Measurements from ENCODE around the gene ANXA6.

ANXA6 gene

DNA sequence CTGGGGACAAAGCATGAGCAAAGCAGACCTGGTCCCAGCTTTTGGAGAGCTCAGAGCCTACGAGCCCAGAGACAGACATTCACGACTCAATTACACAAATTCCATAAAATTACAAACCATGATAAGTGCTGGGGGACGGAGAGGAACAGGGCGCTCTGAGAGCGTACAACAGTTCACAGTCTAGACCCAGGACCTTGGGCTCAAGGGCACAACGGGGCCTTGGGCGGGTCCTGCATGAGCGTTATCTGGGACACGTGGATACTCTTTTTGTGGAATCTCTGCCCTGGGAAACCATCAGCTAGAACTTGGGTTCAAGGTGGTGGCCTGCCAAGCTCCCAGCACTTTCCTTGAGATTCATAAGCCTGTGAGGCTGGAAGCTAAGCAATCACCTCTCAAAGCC is 9.4 kb upstream of the ANXA6 start:
- no peak for DNase-seq (ENCODE audit: low read depth, low spot score)
- no peaks in the 10 kb centered on the region for H3K27me3 ChIP-seq (ENCODE audit: control insufficient read depth, insufficient read depth, low read length)
- no peak overlapping the region for H3K4me3 ChIP-seq (ENCODE audit: low read length)
- no peaks in the 10 kb centered on the region for H3K36me3 ChIP-seq (ENCODE audit: control insufficient read depth, insufficient read depth, low read length)
- H3K4me1 ChIP-seq (ENCODE audit: control insufficient read depth, insufficient read depth, low read length) = no peaks in the 10 kb centered on the region
- no CpG with 5 or more reads among the region's 9 CpGs for WGBS (ENCODE audit: insufficient coverage, insufficient read length)
- no peaks in the 10 kb centered on the region for H3K9me3 ChIP-seq (ENCODE audit: control insufficient read depth, insufficient read depth, low read length)
- H3K27ac ChIP-seq (ENCODE audit: low read length) = no peak overlapping the region

- WGBS (ENCODE audit: insufficient coverage, insufficient read length) = no CpG with 5 or more reads among the region's 8 CpGs
- no peak overlapping the region for H3K4me3 ChIP-seq (ENCODE audit: low read length)
These were observed 7.3 kb upstream of the ANXA6 start for GRCh38 chr5:151164687-151165392.

DNA sequence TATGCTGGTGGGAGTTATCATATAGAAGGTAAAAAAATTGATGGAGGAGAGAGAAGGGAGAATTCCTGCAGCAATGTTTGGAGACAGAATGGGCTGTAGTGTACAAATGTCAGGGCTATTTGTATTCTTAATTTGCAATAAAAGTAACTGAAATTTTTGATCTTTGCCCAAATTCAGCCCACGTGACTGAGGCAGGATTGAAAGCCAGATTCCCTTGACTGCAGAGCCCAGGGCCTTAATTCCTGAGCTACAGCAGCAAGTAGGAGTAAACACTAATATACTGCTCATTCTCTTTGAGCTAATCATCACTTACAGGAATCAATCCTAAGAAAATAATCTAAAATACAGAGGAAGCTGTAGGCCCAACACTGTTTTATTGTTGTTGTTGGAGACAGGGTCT is 5.2 kb upstream of the ANXA6 start:
- no CpG with 5 or more reads among the region's 1 CpG for WGBS (ENCODE audit: insufficient coverage, insufficient read length)
- Histone ChIP-seq H3K4me1 (ENCODE audit: control insufficient read depth, insufficient read depth, low read length) (peaks cover 2% of the 10 kb centered on the region; the same call in 1 of the 2 replicates), H3K36me3 (ENCODE audit: control insufficient read depth, insufficient read depth, low read length) (no peaks in the 10 kb centered on the region), H3K9me3 (ENCODE audit: control insufficient read depth, insufficient read depth, low read length) (no peaks in the 10 kb centered on the region), H3K27me3 (ENCODE audit: control insufficient read depth, insufficient read depth, low read length) (no peaks in the 10 kb centered on the region), H3K4me3 (ENCODE audit: low read length) (no peak overlapping the region), H3K27ac (ENCODE audit: low read length) (no peak overlapping the region)
- no peak for DNase-seq (ENCODE audit: low read depth, low spot score)

More at GRCh38 chr5:151164687-151165392, 7.3 kb upstream of the ANXA6 start:
- Histone ChIP-seq H3K9me3 (ENCODE audit: control insufficient read depth, insufficient read depth, low read length) (no peaks in the 10 kb centered on the region), H3K27ac (ENCODE audit: low read length) (no peak overlapping the region), H3K27me3 (ENCODE audit: control insufficient read depth, insufficient read depth, low read length) (no peaks in the 10 kb centered on the region), H3K4me1 (ENCODE audit: control insufficient read depth, insufficient read depth, low read length) (no peaks in the 10 kb centered on the region), H3K36me3 (ENCODE audit: control insufficient read depth, insufficient read depth, low read length) (no peaks in the 10 kb centered on the region)
- peak; percentile 63 for DNase-seq (ENCODE audit: low read depth, low spot score)

GRCh38 chr5:151159649-151160373 is 2.2 kb upstream of the ANXA6 start:
- Histone ChIP-seq H3K27me3 (ENCODE audit: control insufficient read depth, insufficient read depth, low read length) (no peaks in the 10 kb centered on the region), H3K4me1 (ENCODE audit: control insufficient read depth, insufficient read depth, low read length) (peaks cover 4% of the 10 kb centered on the region; the same call in 1 of the 2 replicates), H3K4me3 (ENCODE audit: low read length) (no peak overlapping the region), H3K9me3 (ENCODE audit: control insufficient read depth, insufficient read depth, low read length) (no peaks in the 10 kb centered on the region), H3K36me3 (ENCODE audit: control insufficient read depth, insufficient read depth, low read length) (no peaks in the 10 kb centered on the region), H3K27ac (ENCODE audit: low read length) (no peak overlapping the region)
- no CpG with 5 or more reads among the region's 9 CpGs for WGBS (ENCODE audit: insufficient coverage, insufficient read length)
- DNase-seq (ENCODE audit: low read depth, low spot score) = no peak

- peak overlapping the region; percentile 86; the same call in 1 of the 2 replicates for H3K4me3 ChIP-seq (ENCODE audit: low read length)
- no peak for DNase-seq (ENCODE audit: low read depth, low spot score)
- H3K27ac ChIP-seq (ENCODE audit: low read length) = no peak overlapping the region
- no peaks in the 10 kb centered on the region for H3K36me3 ChIP-seq (ENCODE audit: control insufficient read depth, insufficient read depth, low read length)
- no peaks in the 10 kb centered on the region for H3K9me3 ChIP-seq (ENCODE audit: control insufficient read depth, insufficient read depth, low read length)
- WGBS (ENCODE audit: insufficient coverage, insufficient read length) = no CpG with 5 or more reads among the region's 6 CpGs
- peaks cover 4% of the 10 kb centered on the region; the same call in 1 of the 2 replicates for H3K4me1 ChIP-seq (ENCODE audit: control insufficient read depth, insufficient read depth, low read length)
- H3K27me3 ChIP-seq (ENCODE audit: control insufficient read depth, insufficient read depth, low read length) = no peaks in the 10 kb centered on the region
These were observed 695 bp upstream of the ANXA6 start for GRCh38 chr5:151158287-151158661.

DNA sequence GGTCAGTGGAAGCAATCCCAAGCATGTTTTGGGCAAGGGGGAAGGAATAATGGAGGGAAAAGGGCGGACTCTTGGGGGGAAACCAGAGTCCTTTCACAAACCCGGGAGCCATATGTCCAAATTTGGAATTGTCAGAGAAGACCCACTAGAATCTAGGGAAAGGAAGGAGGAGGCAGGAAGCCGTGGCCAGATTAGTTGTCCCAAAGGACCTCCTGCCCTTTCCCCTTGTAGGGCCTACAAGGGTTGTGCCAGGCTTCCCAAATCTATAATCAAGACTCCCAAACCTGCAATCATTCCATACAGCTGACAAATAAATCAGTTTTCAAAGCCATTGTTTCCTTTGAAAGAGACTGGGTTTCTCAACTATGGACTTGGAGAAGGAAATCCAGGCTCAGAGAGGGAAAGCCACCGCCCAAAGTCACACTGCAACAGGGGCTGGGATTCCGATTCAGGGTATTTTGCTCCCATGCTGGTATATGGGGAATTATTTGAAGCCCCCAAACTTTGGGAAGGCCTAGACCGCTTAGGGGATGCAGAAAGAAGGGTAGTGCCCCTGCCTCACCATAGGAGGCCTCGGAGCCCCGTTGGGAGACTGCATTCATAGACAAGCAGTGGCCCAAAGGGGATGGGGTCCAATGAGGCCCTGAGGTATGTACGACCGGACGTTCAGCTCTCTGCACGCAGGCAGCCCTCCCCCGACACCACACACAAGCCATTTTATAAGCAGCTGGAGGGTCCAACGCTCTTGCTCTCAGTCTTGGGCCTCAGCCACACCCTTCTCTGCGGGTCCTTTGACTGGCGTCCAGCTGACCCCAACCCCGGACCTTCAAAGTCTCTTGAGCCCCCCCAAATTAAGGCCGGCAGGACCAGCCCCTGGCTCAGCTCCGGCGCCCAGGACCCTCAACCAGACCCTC is 815 bp downstream of the ANXA6 start:
- no peaks in the 10 kb centered on the region for H3K27me3 ChIP-seq (ENCODE audit: control insufficient read depth, insufficient read depth, low read length)
- H3K4me1 ChIP-seq (ENCODE audit: control insufficient read depth, insufficient read depth, low read length) = peaks cover 4% of the 10 kb centered on the region; the same call in 1 of the 2 replicates
- H3K9me3 ChIP-seq (ENCODE audit: control insufficient read depth, insufficient read depth, low read length) = no peaks in the 10 kb centered on the region
- no peaks in the 10 kb centered on the region for H3K36me3 ChIP-seq (ENCODE audit: control insufficient read depth, insufficient read depth, low read length)
- peak overlapping the region; percentile 86 for H3K4me3 ChIP-seq (ENCODE audit: low read length)
- no peak for DNase-seq (ENCODE audit: low read depth, low spot score)
- WGBS (ENCODE audit: insufficient coverage, insufficient read length) = no CpG with 5 or more reads among the region's 20 CpGs
- no peak overlapping the region for H3K27ac ChIP-seq (ENCODE audit: low read length)

- no peak for DNase-seq (ENCODE audit: low read depth, low spot score)
- H3K27ac ChIP-seq (ENCODE audit: low read length) = no peak overlapping the region
- no peak overlapping the region for H3K4me3 ChIP-seq (ENCODE audit: low read length)
- peaks cover 4% of the 10 kb centered on the region for H3K4me1 ChIP-seq (ENCODE audit: control insufficient read depth, insufficient read depth, low read length)
- no peaks in the 10 kb centered on the region for H3K36me3 ChIP-seq (ENCODE audit: control insufficient read depth, insufficient read depth, low read length)
- H3K9me3 ChIP-seq (ENCODE audit: control insufficient read depth, insufficient read depth, low read length) = no peaks in the 10 kb centered on the region
- H3K27me3 ChIP-seq (ENCODE audit: control insufficient read depth, insufficient read depth, low read length) = no peaks in the 10 kb centered on the region
- WGBS (ENCODE audit: insufficient coverage, insufficient read length) = no CpG with 5 or more reads among the region's 9 CpGs
These were observed 1.6 kb downstream of the ANXA6 start for GRCh38 chr5:151155775-151156506.

GRCh38 chr5:151154931-151155774 is 2.4 kb downstream of the ANXA6 start:
- no peaks in the 10 kb centered on the region for H3K27me3 ChIP-seq (ENCODE audit: control insufficient read depth, insufficient read depth, low read length)
- no peaks in the 10 kb centered on the region for H3K9me3 ChIP-seq (ENCODE audit: control insufficient read depth, insufficient read depth, low read length)
- H3K4me3 ChIP-seq (ENCODE audit: low read length) = no peak overlapping the region
- peaks cover 8% of the 10 kb centered on the region for H3K4me1 ChIP-seq (ENCODE audit: control insufficient read depth, insufficient read depth, low read length)
- no peaks in the 10 kb centered on the region for H3K36me3 ChIP-seq (ENCODE audit: control insufficient read depth, insufficient read depth, low read length)
- H3K27ac ChIP-seq (ENCODE audit: low read length) = no peak overlapping the region
- DNase-seq (ENCODE audit: low read depth, low spot score) = no peak
- WGBS (ENCODE audit: insufficient coverage, insufficient read length) = no CpG with 5 or more reads among the region's 9 CpGs

DNA sequence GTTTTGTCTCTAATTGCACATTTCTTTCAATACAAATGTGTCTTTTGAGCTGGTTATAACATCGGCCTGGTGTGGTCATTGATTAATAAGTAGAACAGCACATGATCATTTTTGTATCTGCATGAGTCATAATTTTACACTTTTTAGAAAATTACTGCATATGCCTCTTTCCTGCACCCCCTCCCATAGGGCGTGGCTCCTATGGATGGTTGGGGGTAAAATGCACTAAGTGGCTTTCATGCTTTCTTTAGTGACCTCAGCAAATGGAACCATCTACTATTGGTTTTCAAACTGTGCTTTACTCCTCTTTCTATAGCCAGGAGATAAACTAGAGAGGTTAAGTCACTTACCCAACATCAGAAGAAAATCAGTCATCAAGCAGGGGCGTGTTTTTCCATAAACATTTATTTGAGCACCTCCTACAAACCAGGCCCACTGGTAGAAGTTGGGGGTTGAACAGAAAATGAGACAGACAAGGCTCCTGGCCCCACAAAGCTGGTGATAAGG is 3.8 kb downstream of the ANXA6 start:
- peaks cover 8% of the 10 kb centered on the region for H3K4me1 ChIP-seq (ENCODE audit: control insufficient read depth, insufficient read depth, low read length)
- H3K27me3 ChIP-seq (ENCODE audit: control insufficient read depth, insufficient read depth, low read length) = no peaks in the 10 kb centered on the region
- no peaks in the 10 kb centered on the region for H3K36me3 ChIP-seq (ENCODE audit: control insufficient read depth, insufficient read depth, low read length)
- no peaks in the 10 kb centered on the region for H3K9me3 ChIP-seq (ENCODE audit: control insufficient read depth, insufficient read depth, low read length)
- DNase-seq (ENCODE audit: low read depth, low spot score) = no peak
- no peak overlapping the region for H3K27ac ChIP-seq (ENCODE audit: low read length)
- no CpG with 5 or more reads among the region's 3 CpGs for WGBS (ENCODE audit: insufficient coverage, insufficient read length)
- no peak overlapping the region for H3K4me3 ChIP-seq (ENCODE audit: low read length)
